ENCODE data around the gene TNS1. TPM values are rescaled to one million over a fixed set of nuclear protein-coding genes. Genes with fewer than 3 reads are reported as not detected.
"Not testable (repeated sequence)": the region's sequence is repeated elsewhere in the genome, so short reads cannot be mapped to it uniquely, and the experiment has no call there.

TNS1 gene
- total RNA-seq, 1 donor from 2014 or later, result 227 TPM

- peak; percentile 34 for DNase-seq (ENCODE audit: low spot score)
- Mint-ChIP-seq H3K27ac (ENCODE audit: unreplicated experiment) (no peak overlapping the region), H3K27me3 (ENCODE audit: low read depth) (no peaks in the 10 kb centered on the region), H3K4me1 (ENCODE audit: low read depth) (peaks cover 69% of the 10 kb centered on the region), H3K36me3 (ENCODE audit: low read depth) (no peaks in the 10 kb centered on the region), H3K4me3 (ENCODE audit: unreplicated experiment) (no peak overlapping the region), H3K9me3 (ENCODE audit: low read depth) (no peaks in the 10 kb centered on the region)
- no peak for TF ChIP-seq CTCF (IDR thresholded peaks at IDR 0.05)
Observed at GRCh38 chr2:218019411-218020060, 16.7 kb upstream of the TNS1 start.

- H3K27ac Mint-ChIP-seq (ENCODE audit: unreplicated experiment); H3K4me3 Mint-ChIP-seq (ENCODE audit: unreplicated experiment); H3K9me3 Mint-ChIP-seq (ENCODE audit: low read depth); H3K27me3 Mint-ChIP-seq (ENCODE audit: low read depth); H3K36me3 Mint-ChIP-seq (ENCODE audit: low read depth); DNase-seq (ENCODE audit: low spot score): not testable (repeated sequence)
- peaks cover 67% of the 10 kb centered on the region for H3K4me1 Mint-ChIP-seq (ENCODE audit: low read depth)
Observed at GRCh38 chr2:218018842-218019125, 16.0 kb upstream of the TNS1 start.

GRCh38 chr2:218017211-218018053 lies 14.6 kb upstream of the TNS1 start:
- H3K27me3 Mint-ChIP-seq (ENCODE audit: low read depth), result no peaks in the 10 kb centered on the region
- H3K4me1 Mint-ChIP-seq (ENCODE audit: low read depth), result peaks cover 67% of the 10 kb centered on the region
- no peaks in the 10 kb centered on the region for H3K36me3 Mint-ChIP-seq (ENCODE audit: low read depth)
- DNase-seq (ENCODE audit: low spot score), result peak; percentile 86
- peak overlapping the region; percentile 38 for H3K27ac Mint-ChIP-seq (ENCODE audit: unreplicated experiment)
- no peak for TF ChIP-seq CTCF (IDR thresholded peaks at IDR 0.05)
- no peaks in the 10 kb centered on the region for H3K9me3 Mint-ChIP-seq (ENCODE audit: low read depth)
- H3K4me3 Mint-ChIP-seq (ENCODE audit: unreplicated experiment), result no peak overlapping the region

- H3K4me1 Mint-ChIP-seq (ENCODE audit: low read depth), result peaks cover 66% of the 10 kb centered on the region
- peak overlapping the region; percentile 37 for H3K27ac Mint-ChIP-seq (ENCODE audit: unreplicated experiment)
- no peaks in the 10 kb centered on the region for H3K36me3 Mint-ChIP-seq (ENCODE audit: low read depth)
- peak; percentile 62 for DNase-seq (ENCODE audit: low spot score)
- H3K4me3 Mint-ChIP-seq (ENCODE audit: unreplicated experiment), result no peak overlapping the region
- no peak for TF ChIP-seq CTCF (IDR thresholded peaks at IDR 0.05)
- H3K9me3 Mint-ChIP-seq (ENCODE audit: low read depth), result no peaks in the 10 kb centered on the region
- no peaks in the 10 kb centered on the region for H3K27me3 Mint-ChIP-seq (ENCODE audit: low read depth)
Observed at GRCh38 chr2:218016810-218017209, 14.0 kb upstream of the TNS1 start.

- no peak for DNase-seq (ENCODE audit: low spot score)
- Mint-ChIP-seq H3K4me3 (ENCODE audit: unreplicated experiment) (no peak overlapping the region), H3K27me3 (ENCODE audit: low read depth) (no peaks in the 10 kb centered on the region), H3K9me3 (ENCODE audit: low read depth) (no peaks in the 10 kb centered on the region), H3K36me3 (ENCODE audit: low read depth) (no peaks in the 10 kb centered on the region), H3K27ac (ENCODE audit: unreplicated experiment) (no peak overlapping the region), H3K4me1 (ENCODE audit: low read depth) (peaks cover 66% of the 10 kb centered on the region)
- no peak for TF ChIP-seq CTCF (IDR thresholded peaks at IDR 0.05)
Observed at GRCh38 chr2:218015586-218016521, 13.1 kb upstream of the TNS1 start.
